Measurements from ENCODE around the gene DST.

DNA sequence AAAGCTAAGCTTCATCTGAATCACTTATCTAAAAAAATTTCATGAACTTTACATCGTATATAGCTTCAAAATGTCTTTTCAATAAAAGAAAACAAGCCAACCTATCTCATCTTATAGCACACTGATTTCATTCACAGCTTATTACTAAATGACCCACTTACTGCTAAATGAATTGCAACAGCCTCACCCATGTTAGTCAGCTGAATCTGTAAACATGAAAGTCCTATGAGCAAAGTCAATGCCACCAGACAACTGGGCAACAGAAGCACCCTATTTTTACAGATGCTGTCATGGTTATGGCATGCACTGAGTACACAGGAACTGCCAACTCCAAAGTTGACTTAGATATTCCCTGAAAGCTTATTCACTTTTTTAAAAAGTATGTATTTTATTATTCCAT lies 41.2 kb upstream of the DST start:
- TF ChIP-seq, protein P1, sequence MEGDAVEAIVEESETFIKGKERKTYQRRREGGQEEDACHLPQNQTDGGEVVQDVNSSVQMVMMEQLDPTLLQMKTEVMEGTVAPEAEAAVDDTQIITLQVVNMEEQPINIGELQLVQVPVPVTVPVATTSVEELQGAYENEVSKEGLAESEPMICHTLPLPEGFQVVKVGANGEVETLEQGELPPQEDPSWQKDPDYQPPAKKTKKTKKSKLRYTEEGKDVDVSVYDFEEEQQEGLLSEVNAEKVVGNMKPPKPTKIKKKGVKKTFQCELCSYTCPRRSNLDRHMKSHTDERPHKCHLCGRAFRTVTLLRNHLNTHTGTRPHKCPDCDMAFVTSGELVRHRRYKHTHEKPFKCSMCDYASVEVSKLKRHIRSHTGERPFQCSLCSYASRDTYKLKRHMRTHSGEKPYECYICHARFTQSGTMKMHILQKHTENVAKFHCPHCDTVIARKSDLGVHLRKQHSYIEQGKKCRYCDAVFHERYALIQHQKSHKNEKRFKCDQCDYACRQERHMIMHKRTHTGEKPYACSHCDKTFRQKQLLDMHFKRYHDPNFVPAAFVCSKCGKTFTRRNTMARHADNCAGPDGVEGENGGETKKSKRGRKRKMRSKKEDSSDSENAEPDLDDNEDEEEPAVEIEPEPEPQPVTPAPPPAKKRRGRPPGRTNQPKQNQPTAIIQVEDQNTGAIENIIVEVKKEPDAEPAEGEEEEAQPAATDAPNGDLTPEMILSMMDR (IDR thresholded peaks at IDR 0.05): no peak
- TF ChIP-seq EZH2 (IDR thresholded peaks at IDR 0.05): no peak
- no peak for TF ChIP-seq EZH2phosphoT487 (IDR thresholded peaks at IDR 0.05)
